Stimulated activated naive B cell treated with anti-CD40 and anti-IgM and Interleukin-4, amounts not matched to agents 10 μg/mL and 1 μg/mL and 100 μg/mL, for 72 hours (primary cell): ENCODE measurements around the gene GPRIN3.
"Not testable (repeated sequence)": the region's sequence is repeated elsewhere in the genome, so short reads cannot be mapped to it uniquely, and the experiment has no call there.

Source experiments
- ATAC-seq, 2 donors: fragments of 150-1000 bp; cut with Tn5 transposase; replicated peaks; 2 replicates each; pipeline ENCODE4 v1.10.0; 2021; ENCODE audit warnings: moderate library complexity in 1 of 2
- DNase-seq: peaks from one replicate; pipeline ENCODE4 v3.0.0; 2021
- H3K27ac Mint-ChIP-seq: one replicate; pipeline ENCODE4 v1.8.0; 2022; ENCODE audit warnings: mild to moderate bottlenecking, mixed read lengths
- H3K27me3 Mint-ChIP-seq, 2 donors: one replicate each; pipeline ENCODE4 v1.8.0; 2022; ENCODE audit warnings: mixed read lengths in 2 of 2
- H3K36me3 Mint-ChIP-seq, 2 donors: one replicate each; pipeline ENCODE4 v1.8.0; 2022; ENCODE audit warnings: mixed read lengths in 2 of 2, mild to moderate bottlenecking in 1 of 2
- H3K4me1 Mint-ChIP-seq, 2 donors: one replicate each; pipeline ENCODE4 v1.8.0; 2022; ENCODE audit warnings: mixed read lengths in 2 of 2, mild to moderate bottlenecking in 1 of 2
- H3K4me3 Mint-ChIP-seq, 2 donors: one replicate each; pipeline ENCODE4 v1.8.0; 2022; ENCODE audit warnings: mild to moderate bottlenecking in 2 of 2, mixed read lengths in 2 of 2, moderate library complexity in 1 of 2
- H3K9me3 Mint-ChIP-seq, 2 donors: one replicate each; pipeline ENCODE4 v1.8.0; 2022; ENCODE audit warnings: mixed read lengths in 2 of 2, mild to moderate bottlenecking in 1 of 2

Gene GPRIN3

DNA sequence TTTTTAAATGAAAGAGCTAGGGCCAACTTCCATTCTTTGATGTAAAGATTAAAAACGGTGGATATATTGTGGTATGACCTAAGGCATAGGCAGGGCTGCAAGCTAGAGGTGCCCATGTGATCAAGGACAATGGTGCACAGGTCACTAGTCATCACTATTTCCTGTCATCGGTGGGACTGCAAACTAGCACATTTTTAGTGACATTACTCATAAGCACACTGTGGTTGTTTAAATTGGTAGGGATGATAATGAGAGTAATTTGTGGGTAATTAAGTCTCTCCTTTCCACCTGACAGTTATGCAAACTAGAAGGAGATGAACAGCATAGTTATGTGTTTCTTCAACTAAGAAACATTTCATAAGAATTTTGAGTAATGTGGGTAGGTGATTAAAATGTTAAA is 85.4 kb downstream of the GPRIN3 start:
- peak; percentile 70 to 73 for ATAC-seq
- H3K27ac Mint-ChIP-seq: no peak overlapping the region
- H3K4me3 Mint-ChIP-seq: no peak overlapping the region
- H3K9me3 Mint-ChIP-seq: no peaks in the 10 kb centered on the region
- H3K27me3 Mint-ChIP-seq: peaks cover 0 to 4% of the 10 kb centered on the region in 2 donors
- H3K4me1 Mint-ChIP-seq: peaks cover 6% of the 10 kb centered on the region in 2 donors
- H3K36me3 Mint-ChIP-seq: no peaks in the 10 kb centered on the region
- DNase-seq: no peak

- Mint-ChIP-seq H3K36me3 (no peaks in the 10 kb centered on the region), H3K4me3 (no peak overlapping the region), H3K27me3 (peaks cover 0 to 4% of the 10 kb centered on the region in 2 donors), H3K4me1 (peaks cover 0 to 3% of the 10 kb centered on the region in 2 donors), H3K27ac (no peak overlapping the region), H3K9me3 (no peaks in the 10 kb centered on the region)
- no peak for DNase-seq
- no peak for ATAC-seq
Observed at GRCh38 chr4:89221167-89221867, 86.3 kb downstream of the GPRIN3 start.

DNA sequence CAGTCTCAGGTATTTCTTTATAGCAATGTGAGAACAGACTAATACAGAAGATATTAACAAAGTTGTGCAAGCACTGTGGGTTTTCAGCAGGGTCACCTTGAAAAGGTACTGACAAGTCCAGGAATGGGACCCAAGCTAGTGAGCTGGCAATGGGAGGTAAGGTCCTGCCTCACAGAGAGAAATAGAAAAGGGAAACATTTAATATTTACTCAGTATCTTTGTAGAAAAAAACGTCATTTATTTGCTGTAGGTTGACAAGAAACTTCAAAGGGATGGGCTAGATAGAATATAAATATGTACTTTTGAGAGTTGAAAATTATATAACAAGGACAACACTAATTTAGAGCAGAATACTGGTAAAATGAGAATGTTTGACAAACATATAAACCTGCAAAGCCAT is 89.0 kb downstream of the GPRIN3 start:
- Mint-ChIP-seq H3K4me3 (no peak overlapping the region), H3K27me3 (peaks cover 0 to 5% of the 10 kb centered on the region in 2 donors), H3K27ac (no peak overlapping the region), H3K36me3 (no peaks in the 10 kb centered on the region), H3K4me1 (peaks cover 9 to 10% of the 10 kb centered on the region in 2 donors), H3K9me3 (no peaks in the 10 kb centered on the region)
- DNase-seq (no peak), ATAC-seq (no peak)

GRCh38 chr4:89217604-89218003 is 90.0 kb downstream of the GPRIN3 start:
- DNase-seq (no peak), ATAC-seq (no peak)
- Mint-ChIP-seq H3K9me3 (no peaks in the 10 kb centered on the region), H3K27ac (no peak overlapping the region), H3K27me3 (peaks cover 0 to 5% of the 10 kb centered on the region in 2 donors), H3K4me3 (no peak overlapping the region), H3K36me3 (no peaks in the 10 kb centered on the region), H3K4me1 (peaks cover 8 to 10% of the 10 kb centered on the region in 2 donors)

- Mint-ChIP-seq H3K9me3 (peaks cover 0 to 3% of the 10 kb centered on the region in 2 donors), H3K36me3 (no peaks in the 10 kb centered on the region), H3K4me3 (no peak overlapping the region), H3K27me3 (peaks cover 4 to 6% of the 10 kb centered on the region in 2 donors), H3K4me1 (peaks cover 6 to 10% of the 10 kb centered on the region in 2 donors), H3K27ac (no peak overlapping the region)
- no peak for ATAC-seq
- no peak for DNase-seq
Observed at GRCh38 chr4:89216866-89217265, 90.7 kb downstream of the GPRIN3 start.

GRCh38 chr4:89216422-89216821 is 91.2 kb downstream of the GPRIN3 start:
- Mint-ChIP-seq H3K36me3 (no peaks in the 10 kb centered on the region), H3K4me1 (peaks cover 6 to 10% of the 10 kb centered on the region in 2 donors), H3K4me3 (no peak overlapping the region), H3K9me3 (peaks cover 0 to 3% of the 10 kb centered on the region in 2 donors), H3K27ac (no peak overlapping the region), H3K27me3 (peaks cover 4 to 6% of the 10 kb centered on the region in 2 donors)
- DNase-seq: no peak
- ATAC-seq: peak; percentile 82 to 84

- no peak for ATAC-seq
- peaks cover 6 to 10% of the 10 kb centered on the region in 2 donors for H3K4me1 Mint-ChIP-seq
Observed at GRCh38 chr4:89215736-89216135, 91.9 kb downstream of the GPRIN3 start.

DNA sequence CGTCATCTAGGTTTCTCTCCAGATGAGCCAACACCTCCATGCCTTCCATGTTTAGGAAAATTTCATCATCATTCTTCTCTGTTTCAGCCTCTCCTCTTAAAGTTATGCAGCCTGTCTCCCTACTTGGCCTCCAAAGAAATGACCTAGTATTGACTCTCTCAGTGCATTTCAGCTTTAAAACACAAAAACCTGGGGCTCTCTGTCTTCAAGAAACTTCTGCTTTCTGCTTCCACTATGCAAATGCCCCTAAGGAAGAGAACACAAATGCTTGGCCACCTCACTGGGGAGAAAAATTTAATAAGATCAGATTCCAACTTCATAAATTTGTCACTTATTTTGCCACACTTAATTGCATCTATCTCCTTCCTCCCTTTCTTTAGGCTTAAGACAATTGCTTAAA is 93.3 kb downstream of the GPRIN3 start:
- Mint-ChIP-seq H3K27ac (no peak overlapping the region), H3K4me3 (no peak overlapping the region), H3K4me1 (peaks cover 6 to 10% of the 10 kb centered on the region in 2 donors), H3K9me3 (peaks cover 3 to 4% of the 10 kb centered on the region in 2 donors), H3K36me3 (no peaks in the 10 kb centered on the region), H3K27me3 (peaks cover 4 to 6% of the 10 kb centered on the region in 2 donors)
- DNase-seq: no peak
- ATAC-seq: peak; percentile 23 to 39

More at GRCh38 chr4:89215736-89216135, 91.9 kb downstream of the GPRIN3 start:
- no peaks in the 10 kb centered on the region for H3K36me3 Mint-ChIP-seq
- peaks cover 4 to 6% of the 10 kb centered on the region in 2 donors for H3K27me3 Mint-ChIP-seq
- DNase-seq: no peak
- no peak overlapping the region for H3K4me3 Mint-ChIP-seq
- H3K27ac Mint-ChIP-seq: no peak overlapping the region
- H3K9me3 Mint-ChIP-seq: peaks cover 0 to 3% of the 10 kb centered on the region in 2 donors

DNA sequence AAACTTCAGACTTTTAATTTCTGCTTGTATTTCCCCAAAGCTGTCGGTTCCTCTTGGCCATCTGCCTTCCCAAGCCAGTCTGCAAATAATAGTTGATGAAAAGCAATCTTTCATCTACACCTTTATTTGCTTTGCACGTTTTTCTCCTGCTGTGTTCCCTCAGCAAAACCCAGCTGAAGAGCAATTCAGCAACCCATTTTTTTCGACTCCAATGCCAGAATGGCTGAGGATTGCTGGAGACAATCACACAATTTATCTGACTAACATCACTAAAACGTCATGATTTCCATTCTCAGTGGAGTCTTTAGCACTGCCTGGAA is 94.3 kb downstream of the GPRIN3 start:
- Mint-ChIP-seq H3K27me3 (peaks cover 4 to 6% of the 10 kb centered on the region in 2 donors), H3K4me1 (peaks cover 6 to 10% of the 10 kb centered on the region in 2 donors), H3K36me3 (no peaks in the 10 kb centered on the region), H3K27ac (no peak overlapping the region), H3K4me3 (no peak overlapping the region), H3K9me3 (peaks cover 3 to 8% of the 10 kb centered on the region in 2 donors)
- DNase-seq (no peak), ATAC-seq (no peak)

DNA sequence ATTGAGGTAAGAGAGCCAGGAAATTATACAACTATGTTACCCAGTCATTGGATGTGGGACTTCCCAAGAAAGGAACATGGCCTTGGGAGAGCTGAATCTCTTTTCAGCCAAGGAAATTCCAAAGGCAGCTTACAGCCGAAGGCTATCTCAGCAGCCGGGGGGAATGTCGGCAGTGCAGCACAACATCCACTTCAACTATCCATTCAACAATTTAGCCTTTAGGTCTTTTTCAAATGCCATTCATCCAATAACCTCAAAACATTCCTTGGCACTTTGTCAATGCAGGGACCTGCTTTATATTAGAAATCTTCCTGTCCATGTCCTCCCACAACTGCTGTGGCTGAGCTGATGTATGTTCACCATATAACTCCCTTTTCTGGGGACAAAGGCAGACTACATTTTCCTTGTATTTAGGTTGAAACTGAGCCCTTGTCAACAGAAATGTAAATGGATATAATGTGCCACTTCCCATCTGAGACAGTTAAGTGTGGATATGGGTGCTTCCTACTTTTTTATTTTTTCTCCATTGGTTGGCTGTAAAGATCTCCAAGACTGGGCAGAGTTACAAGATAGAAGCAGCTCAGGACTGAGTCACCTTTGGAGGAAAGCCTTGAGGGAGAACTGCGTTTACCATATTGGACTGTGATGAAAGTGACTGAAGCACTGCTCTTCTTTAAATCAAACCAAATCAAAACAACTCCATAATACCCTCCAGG is 94.8 kb downstream of the GPRIN3 start:
- H3K4me1 Mint-ChIP-seq: peaks cover 6 to 10% of the 10 kb centered on the region in 2 donors
- no peak overlapping the region for H3K4me3 Mint-ChIP-seq
- peaks cover 6 to 13% of the 10 kb centered on the region in 2 donors for H3K9me3 Mint-ChIP-seq
- H3K27me3 Mint-ChIP-seq: peaks cover 6 to 9% of the 10 kb centered on the region in 2 donors
- no peak for DNase-seq
- H3K36me3 Mint-ChIP-seq: no peaks in the 10 kb centered on the region
- no peak for ATAC-seq
- no peak overlapping the region for H3K27ac Mint-ChIP-seq

GRCh38 chr4:89204624-89205023 is 103.0 kb downstream of the GPRIN3 start:
- Mint-ChIP-seq H3K4me1 (no peaks in the 10 kb centered on the region), H3K9me3 (peaks cover 3 to 13% of the 10 kb centered on the region in 2 donors), H3K27me3 (peaks cover 0 to 9% of the 10 kb centered on the region in 2 donors), H3K36me3 (no peaks in the 10 kb centered on the region), H3K4me3 (no peak overlapping the region), H3K27ac (no peak overlapping the region)
- no peak for DNase-seq
- ATAC-seq: no peak

DNA sequence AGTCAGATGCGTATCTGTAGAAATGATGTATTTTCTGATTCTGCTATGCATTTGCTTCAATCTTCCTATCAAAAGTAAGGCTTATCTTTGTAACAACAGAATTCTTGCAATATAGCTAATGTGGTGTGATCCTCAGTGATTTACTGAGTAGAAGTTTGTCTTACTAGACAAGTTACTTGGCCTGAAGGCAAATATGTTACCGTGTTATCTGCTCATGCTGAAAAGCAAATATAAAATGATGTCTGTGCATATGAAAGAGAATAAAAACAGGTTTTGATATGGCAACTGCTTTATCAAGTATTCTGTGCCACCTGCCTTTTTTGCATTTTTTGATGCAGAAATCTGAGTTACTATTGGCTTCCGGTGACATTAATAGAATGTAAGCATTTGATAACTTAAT is 103.7 kb downstream of the GPRIN3 start:
- Mint-ChIP-seq H3K27me3 (peaks cover 0 to 9% of the 10 kb centered on the region in 2 donors), H3K36me3 (no peaks in the 10 kb centered on the region), H3K9me3 (peaks cover 3 to 11% of the 10 kb centered on the region in 2 donors), H3K4me1 (no peaks in the 10 kb centered on the region), H3K27ac (no peak overlapping the region), H3K4me3 (no peak overlapping the region)
- ATAC-seq (no peak), DNase-seq (no peak)

GRCh38 chr4:89199394-89199793 is 108.2 kb downstream of the GPRIN3 start:
- not testable (repeated sequence) for H3K27me3 Mint-ChIP-seq, H3K9me3 Mint-ChIP-seq, H3K4me3 Mint-ChIP-seq, DNase-seq, ATAC-seq, H3K27ac Mint-ChIP-seq, H3K4me1 Mint-ChIP-seq, H3K36me3 Mint-ChIP-seq

GRCh38 chr4:89197920-89198319 is 109.7 kb downstream of the GPRIN3 start:
- Mint-ChIP-seq H3K4me3 (no peak overlapping the region), H3K27ac (no peak overlapping the region)

DNA sequence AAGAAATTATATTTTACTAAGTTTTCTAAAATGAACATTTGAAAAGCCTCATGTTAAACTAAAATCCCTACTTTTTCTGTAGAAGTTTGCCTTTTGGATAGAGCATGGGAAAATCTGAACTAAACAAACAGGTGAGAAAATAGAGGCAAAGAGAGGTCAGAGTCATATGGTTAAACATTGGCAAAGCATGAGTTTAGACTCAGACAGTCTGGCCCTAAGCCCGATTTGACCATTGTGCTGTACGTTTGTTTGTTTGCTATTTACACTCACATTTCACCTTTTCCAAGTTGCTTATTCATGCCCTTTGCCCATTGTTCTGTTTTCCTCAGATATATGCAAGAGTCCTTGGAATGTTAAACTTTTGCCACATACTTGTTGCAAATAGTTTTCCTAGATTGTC is 110.9 kb downstream of the GPRIN3 start:
- no peak overlapping the region for H3K4me3 Mint-ChIP-seq
- H3K27ac Mint-ChIP-seq: no peak overlapping the region
- no peaks in the 10 kb centered on the region for H3K9me3 Mint-ChIP-seq
- DNase-seq (no peak), ATAC-seq (no peak)
- no peaks in the 10 kb centered on the region for H3K36me3 Mint-ChIP-seq
- H3K27me3 Mint-ChIP-seq: no peaks in the 10 kb centered on the region
- no peaks in the 10 kb centered on the region for H3K4me1 Mint-ChIP-seq

More at GRCh38 chr4:89197920-89198319, 109.7 kb downstream of the GPRIN3 start:
- H3K9me3 Mint-ChIP-seq: no peaks in the 10 kb centered on the region
- H3K4me1 Mint-ChIP-seq: no peaks in the 10 kb centered on the region
- DNase-seq (no peak), ATAC-seq (no peak)
- no peaks in the 10 kb centered on the region for H3K27me3 Mint-ChIP-seq
- no peaks in the 10 kb centered on the region for H3K36me3 Mint-ChIP-seq
